Activated CD4-positive, alpha-beta T cell treated with anti-CD3 and anti-CD28 coated beads, Interleukin-2, Interleukin-6, amounts not matched to agents 100 ng/mL and 50 ng/mL, durations not matched to agents 16 hours and 8 hours (primary cell): ENCODE measurements around the gene MDP1.

ENCODE experiments used
- DNase-seq: peaks from one replicate; pipeline ENCODE4 v3.0.0-alpha.2; 2020

MDP1 gene

DNA sequence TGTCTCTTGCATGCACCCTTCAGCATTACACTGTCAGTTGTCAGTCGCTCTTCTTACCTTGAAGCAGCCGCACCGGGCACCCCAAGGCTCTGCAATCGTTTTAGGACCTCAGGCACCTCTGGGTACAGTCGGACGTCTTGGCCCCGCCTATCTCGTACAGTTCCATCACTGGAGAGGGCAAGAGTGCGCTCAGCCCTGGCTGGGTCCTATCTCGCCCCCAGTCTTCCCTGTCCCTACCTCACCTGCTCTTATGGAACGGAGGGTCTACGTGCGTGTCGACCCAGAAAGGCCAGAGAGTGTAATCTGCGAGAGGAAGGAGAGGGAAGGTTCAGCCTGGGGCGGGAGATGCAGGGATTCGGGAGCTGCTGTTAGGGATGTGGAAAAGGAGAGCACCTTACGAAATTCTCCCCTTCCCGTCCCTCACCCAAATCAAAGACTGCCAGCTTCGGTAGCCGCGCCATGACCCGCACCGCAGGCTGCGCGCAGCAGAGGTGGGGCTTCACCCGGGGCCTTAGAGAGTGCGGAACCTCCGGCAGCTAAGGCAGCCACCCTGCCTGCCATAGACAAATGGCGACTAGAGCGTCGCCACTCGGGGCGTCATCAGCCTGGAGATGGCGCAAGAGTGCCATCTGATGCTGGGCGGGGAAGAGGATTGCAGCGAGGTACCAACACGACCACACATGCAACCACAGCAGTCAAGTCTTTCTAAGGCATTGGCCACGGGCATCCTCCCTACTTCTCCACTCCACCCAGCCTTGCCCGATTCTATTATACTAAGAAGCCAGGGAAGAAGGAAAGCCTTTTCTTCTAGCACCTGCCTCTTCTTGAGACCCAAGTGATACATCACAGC lies at the start of gene MDP1:
Gene MDP1 (minus strand): TSS at position 572 of the 850 bp plus-strand sequence. CDS start 111 bp downstream, at position 461.
- DNase-seq, result peak; percentile 92

DNA sequence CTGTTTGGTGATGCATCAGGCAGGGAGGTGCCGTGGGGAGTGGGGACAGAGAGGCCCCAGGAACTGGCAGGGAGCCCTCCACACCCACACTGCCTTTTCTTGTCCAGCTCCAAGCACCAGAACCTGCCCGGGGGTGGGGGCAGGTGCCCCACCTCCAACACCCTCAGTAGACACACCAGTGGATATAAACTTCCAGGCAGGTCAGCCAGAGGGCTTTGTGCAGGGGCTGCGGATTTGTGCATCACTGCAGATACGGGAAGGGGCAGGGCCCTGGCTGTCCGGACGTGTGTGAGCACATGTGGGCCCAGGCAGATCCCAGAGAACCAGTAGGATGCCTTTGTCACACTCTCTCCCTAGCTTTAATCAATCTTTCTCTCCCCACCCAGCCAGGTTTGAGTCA lies 48.4 kb upstream of the MDP1 start:
- no peak for DNase-seq

DNA sequence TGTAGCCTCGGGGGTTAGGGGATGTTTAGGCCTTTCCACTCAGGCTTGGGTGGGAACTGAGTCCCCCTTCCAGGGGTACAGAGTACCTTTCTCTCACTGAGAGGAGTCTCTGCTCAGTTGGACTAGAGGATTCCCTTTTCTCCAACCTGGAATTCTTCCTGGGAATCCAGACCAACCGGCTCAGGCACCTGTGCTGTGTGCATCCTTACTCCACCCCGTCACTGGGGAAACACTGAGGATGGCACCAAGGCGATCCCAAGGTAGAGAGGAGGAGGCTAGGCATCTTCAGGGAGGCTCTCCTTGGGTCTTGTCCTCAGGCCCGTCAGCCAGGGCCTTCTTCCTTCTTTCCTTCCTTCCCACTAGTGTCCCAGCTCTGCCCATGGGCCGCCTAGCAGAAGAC lies 48.0 kb upstream of the MDP1 start:
- no peak for DNase-seq

DNA sequence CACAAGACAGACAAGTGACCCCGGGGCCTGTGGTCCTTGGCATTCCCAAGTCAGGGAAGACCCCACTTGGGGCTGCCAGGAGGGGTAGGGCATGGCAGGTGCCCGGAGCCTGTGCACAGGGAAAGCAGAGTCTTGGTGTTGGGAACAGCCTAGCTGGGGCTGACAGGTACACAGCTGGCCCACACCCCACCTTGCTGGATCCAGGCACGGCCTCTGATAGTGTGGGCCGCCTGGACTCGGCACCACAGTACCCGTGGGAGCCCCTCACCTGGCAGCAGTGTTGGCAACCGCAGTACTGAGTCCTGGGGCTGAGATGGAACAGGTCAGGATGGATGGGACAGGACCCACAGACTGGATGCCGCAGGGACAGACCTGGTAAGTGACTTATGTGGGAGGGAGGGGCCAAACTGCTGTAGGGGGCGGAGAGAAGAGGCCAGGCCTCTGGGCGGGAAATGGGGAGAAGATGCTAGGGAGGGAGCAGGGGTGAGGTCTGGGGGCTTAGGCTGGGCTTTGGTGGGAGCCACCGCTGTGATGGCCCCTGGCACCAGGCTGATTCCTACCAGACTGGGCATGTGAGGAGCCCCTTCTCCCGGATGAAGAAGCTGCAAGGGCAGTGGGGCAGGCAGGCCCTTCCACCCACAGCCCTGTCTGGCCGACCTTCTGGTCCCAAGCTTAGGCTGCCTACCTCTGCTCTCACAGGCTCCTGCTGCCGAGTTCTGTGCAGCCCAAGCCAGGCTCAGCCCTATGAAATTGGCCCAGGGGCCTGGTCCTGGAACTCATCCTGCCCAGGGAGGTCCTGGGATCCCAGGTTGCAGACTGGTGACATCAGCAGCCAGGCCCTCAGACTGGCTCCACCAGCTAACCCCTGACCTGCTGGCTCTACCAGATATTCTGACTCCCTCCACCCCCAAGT lies 47.2 kb upstream of the MDP1 start, which contains the start of gene TGM1:
Gene TGM1 (minus strand): TSS at position 357 of the 913 bp plus-strand sequence. CDS start 825 bp downstream, outside the sequence.
- DNase-seq, result no peak

DNA sequence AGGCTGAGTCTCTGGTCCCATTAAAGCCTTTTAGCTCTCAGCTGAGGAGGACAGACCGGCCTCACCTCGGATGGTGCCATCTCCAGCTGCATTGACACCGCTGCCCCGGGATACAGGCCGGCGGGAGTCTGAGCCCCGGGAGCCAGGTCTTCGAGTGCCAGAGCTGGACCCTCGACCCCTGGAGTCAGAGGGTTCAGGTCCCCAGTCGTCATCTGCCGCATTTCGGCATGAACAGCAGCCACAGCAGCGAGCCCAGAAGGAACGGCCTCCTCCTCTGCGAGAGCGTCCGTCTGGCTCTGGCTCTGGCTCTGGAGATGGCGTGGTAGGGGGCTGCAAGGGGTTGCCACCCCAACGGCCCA lies 46.1 kb upstream of the MDP1 start:
- DNase-seq, result no peak

DNA sequence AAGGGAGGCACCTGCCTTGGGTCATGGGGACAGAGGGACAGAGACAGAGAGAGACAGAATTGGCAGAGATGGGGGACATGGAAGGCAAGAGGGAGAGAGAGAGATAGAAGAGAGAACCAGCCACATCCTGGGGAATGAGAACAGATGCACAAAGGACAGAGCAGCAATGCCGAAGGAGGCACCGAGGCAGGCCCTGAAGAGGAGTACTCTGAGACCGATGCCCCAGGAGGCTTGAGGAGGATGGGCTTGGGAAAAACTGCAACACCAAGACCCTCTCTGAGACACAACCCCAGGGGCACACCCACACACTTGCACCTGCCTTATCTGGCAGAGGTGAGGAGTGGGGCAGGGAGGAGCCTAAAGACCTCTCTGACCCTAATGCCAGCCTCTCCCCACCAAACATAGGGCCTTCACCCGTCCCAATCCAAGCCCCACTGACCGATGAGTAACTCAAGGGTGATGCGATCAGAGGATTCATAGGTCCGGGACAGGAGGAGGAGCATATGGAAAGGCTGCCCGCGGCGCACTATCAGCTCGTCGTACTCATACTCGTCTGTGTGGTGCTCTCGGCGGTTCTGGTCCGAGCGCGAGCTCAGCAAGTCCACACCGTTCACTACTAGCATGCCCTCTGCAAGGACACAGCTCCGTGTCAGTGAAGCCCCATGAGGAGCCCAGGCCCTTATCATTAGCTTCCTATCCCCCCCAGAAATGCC lies 45.5 kb upstream of the MDP1 start:
- DNase-seq, result no peak

DNA sequence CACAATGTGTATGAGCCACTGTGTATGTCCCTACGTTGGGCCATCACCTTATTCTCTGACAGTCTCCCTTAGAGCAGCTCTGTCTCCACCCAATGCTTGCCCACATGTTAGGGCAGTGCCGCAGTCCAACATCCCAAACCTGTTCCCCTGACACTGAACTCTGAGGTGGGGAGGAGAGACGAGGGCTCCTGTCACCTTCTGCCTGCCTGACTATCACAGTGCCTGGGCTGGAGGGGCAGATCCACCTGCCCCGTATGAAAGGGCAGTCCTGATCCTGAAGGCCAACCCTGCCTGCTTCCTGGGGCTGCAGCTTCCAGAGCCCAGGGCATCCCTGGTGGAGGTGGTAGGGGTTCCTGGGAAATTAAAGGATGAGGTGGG lies 44.9 kb upstream of the MDP1 start:
- DNase-seq, result no peak

DNA sequence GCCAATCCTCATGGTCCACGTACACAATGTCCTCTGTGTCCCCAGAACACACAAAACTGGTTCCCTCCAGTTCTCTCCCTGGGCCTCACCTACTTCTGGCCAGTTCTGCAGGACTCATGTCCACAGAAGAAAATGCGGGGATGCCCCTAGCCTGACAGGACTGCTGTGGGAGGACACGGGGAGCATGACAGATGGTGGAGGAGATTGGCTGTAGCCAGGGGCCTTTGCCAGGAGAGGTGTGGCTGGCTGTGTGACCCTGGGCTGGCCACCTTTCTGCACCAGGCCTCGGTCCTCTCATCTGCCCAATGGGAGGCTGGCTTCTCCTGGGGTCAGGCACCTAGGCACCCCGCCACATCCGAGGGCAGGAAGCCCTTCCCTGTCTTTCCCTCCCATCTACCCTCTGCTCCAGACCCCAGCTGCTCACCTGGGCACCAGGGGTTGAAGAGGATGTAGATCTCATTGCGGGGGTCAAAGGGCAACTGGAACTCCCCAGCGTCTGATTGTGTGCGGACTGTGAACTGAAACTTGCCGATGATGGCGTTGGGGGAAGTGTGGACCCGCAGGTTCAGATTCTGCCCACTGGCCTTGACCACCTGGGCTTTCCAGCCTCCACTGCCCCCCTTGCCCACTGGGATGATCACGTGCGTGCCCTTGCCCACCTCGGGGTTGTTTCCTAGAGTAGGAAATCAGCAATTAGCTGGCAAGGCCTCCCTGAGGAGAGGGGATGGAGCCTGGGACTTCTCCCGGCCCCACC lies 44.3 kb upstream of the MDP1 start:
- no peak for DNase-seq

DNA sequence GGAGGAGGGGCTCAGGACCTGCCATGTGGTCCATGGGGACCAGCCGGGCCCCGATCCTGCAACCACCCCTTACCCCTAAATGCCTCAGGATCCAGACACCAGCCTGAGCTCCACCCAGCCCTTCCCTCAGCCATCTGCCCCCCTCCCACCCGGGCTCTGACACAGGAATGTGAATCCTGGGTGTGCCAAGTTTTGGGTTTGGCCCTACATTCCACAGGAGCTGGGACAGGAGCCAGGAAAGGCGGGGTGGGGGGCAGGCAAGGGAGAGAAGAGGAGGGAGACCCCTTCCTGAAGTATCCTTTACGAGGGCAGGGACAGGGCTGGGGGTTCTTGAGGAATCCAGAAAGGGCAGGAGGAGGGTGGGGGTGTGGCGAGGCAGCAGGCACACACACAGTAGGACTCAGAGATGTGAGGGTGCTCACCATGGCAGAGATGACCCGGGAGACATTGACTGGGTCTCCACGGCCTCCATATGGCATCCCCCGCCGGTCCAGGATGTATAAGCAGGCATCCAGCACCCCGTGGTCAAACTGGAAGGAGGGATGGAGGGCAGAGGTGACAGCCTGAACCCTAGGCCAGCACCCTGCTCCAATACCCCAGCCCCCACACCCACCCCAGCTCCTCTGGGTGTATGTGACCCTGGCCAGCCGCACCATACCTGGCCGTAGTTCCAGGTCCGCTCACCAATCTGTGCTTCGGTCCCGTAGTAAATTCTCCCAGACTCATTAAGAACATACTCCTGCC lies 43.6 kb upstream of the MDP1 start:
- DNase-seq, result no peak

DNA sequence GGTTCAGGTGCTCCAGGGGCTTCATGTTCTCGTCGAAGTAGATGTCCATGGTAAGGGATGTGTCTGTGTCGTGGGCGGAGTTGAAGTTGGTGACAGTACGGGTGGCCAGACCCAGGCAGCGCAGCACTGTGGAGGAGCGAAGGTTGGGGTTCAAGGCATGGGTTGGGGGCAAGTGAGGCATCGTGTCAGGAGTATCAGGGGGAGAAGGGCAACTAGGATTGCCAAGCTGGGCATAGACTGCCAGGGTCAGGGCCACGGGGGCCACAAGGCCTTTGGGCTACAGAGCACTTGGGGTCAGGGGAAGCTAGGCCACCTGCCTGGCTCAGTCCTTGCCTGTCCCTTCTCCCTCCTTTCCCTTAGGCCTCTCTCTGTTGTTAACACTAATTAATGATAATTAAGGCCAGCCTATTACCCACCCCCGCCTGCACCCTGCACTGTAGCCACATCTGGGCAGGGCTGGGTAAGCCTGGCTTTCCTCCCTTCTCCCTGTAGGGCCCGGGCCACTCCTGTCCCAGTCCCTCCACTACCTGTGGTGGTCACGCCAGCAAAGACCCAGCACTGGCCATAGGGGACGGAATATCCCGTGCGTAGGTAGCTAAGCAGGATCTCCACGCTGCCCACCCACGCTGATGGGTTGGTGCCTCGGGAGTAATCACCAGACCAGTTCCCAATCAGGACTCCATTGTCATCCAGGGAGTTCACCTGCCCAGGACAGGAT lies 42.8 kb upstream of the MDP1 start:
- DNase-seq, result no peak

DNA sequence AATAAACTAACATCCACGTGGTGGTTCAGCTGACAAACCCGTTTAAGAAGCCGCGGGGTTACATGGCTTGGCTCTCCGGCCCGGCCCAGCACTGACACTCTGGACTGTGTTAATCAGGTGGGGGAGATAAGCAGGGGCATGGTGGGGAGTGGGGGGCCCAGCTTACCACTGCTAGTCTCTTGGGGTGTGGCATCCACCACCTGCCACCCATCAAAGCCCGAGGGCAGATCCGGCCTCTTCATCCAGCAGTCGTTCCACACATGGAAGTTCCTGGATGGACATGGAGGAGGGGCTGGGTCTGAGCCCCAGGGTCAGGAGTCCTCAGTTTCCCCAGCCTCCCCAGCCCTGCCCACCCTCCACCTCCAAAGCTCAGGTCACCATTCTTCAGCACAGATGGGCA lies 42.3 kb upstream of the MDP1 start:
- no peak for DNase-seq

DNA sequence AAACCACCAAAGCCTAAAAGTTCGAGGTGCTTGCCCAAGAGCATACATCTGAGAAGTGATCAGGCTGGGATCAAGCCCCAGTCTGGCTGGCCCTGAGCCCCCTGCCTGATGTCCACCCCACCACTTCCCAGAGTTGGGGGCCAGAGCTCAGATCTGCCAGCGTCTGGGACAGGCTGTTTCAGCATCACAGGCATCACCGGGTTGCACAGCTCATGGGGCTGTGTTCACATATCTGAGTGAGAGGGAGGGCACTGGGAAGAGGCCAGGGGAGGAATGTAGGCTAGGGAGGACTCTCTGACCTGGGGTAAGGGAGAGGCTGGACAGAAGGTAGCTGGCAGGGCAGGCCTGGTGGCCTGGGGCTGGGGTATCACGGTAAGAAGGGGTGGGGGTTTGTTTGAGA lies 41.1 kb upstream of the MDP1 start:
- DNase-seq, result no peak

DNA sequence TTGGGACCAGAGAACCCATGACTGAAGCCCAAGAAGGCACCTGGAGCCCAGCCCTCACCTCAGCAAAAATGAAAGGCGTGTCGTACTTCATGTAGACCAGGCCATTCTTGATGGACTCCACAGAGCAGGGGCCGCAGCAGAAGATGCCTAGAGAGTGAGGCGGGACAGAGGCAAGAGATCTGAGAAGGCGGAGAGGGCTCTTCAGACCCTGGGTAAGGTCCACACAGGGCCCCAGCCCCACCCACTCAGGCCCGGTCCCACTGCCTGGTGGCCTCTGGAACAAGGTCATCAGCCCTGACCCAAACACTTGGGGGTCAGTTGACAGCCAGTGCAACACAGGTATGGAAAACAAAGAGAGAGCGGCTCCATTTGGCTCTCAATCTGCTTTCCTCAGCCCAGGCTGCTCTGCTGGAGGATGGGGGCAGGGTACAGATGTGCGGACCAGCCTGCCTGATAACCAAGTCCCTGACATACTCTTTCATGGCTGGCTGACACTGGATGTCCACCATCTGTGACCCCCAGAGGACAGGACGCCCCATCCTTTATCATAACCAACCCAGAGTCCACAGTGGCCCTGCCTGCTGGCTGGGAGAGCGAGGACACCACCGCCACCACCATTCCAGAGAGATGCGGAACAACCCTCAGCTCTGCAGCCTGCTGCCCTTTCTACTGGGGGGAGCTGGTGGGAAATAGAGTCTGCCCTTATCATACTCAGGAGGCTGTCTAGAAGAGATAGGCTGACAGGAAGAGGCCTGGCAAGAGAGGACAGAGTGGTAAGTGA lies 40.3 kb upstream of the MDP1 start:
- no peak for DNase-seq

DNA sequence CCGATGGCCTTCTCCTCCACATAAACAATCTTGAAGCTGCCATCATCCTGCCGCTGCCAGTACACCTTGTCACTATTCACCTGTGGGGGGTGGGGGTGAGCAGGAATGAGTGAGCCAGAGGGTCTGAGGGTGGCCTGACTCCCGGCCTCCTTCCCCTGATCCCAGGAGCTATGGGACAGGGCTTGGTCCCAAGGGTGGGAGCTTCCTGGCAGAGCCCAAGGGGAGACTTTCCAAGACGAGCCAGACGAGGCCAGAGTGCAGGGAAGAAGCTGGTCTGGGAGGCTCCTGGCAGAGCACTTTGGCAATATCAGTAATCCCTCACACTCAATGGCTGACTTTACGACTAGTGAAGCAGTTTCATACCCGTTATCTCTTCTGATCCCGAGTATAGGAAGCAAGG lies 39.6 kb upstream of the MDP1 start:
- no peak for DNase-seq

DNA sequence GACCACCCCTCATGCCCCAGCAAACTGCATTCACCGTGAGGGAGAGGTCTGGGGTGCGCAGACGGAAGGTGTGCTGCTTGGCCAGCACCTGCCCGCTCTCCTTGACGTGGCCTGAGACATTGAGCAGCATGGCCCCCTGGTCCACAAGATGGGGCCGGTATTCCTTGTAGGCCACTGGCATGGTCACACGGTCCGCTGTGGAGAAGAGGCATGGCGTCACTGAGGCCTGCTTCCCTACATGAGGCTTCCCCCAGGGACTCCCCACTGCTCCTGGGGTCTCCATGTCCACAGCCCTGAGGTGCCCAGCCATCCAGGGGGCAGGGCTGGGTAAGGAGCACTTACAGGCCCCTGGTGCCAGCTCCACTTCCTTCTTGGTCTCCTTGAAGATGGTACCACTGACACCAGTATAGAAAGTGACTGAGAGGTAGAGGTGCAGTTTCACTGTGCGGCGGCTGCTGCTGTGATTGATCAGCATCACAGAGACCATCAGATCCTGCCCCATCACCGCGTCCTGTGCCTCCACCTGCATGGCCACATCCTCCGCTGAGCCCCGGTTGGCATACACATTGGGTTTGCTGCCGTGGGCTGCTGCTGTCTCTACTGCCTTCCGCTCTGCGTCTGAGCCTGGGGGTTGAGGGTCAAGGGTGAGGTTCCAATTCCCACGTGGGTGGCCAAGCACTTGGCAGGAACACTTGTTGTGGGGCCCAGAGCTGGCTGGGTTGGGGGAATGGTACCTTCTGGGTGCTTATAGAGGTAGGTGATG lies 38.9 kb upstream of the MDP1 start:
- no peak for DNase-seq

DNA sequence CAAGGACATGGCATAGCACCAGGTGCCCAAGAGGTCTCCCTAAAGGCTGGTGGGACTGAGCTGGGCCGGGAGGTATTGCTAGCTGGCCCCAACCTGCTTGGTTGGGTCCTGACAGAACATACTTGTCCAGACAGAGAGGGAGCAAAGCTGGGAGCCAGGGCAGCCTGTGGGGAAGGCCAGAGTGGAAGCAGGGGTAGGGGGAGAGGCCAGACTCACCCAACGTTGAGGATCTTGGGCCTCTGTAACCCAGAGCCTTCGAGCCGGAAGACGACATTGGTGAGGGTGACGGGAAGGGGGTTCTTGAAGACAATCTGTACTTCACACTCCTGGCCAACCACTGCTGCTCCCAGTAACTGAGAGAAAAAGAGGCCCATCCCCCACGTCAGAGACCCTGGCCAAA lies 38.1 kb upstream of the MDP1 start:
- no peak for DNase-seq

DNA sequence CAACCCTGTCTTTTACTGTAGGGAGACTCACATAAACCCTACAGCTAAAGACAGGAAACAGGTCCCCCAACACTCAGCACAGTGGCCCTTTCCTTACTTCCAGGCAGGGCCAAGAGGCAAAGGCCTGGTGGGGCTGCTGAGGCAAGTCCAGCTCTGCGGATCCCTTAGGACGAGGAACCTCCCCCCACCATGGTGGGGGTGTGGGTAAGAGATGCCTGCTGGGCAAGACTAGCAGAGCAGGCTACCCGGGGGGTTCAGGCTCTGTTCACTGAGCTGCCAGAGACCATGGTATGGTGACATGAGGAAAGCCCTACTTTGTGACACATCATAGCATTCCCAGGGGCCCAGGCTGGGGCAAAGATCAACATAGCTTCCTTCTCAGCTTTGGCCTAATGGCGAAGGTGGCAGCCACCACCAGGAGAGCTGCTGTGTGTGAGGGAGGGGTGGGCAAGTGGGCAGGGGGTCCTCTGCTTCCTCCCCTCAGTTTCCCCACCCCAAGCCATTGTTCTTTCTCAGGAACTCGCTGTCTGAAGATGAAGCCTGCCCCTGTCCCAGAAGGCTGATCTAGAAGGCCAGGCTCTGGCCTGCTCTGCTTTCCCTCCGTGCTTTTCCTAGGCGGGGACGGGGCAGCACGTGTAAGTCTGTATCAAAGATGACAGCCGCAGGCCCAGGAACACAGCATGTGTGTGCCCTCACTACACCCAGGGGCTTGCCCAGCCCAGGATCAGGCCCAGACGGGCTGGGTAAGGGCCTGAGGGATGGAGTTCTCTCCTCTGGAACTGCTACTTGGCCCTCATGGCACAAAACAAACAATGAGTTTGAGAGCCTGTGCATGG lies 36.6 kb upstream of the MDP1 start:
- no peak for DNase-seq

DNA sequence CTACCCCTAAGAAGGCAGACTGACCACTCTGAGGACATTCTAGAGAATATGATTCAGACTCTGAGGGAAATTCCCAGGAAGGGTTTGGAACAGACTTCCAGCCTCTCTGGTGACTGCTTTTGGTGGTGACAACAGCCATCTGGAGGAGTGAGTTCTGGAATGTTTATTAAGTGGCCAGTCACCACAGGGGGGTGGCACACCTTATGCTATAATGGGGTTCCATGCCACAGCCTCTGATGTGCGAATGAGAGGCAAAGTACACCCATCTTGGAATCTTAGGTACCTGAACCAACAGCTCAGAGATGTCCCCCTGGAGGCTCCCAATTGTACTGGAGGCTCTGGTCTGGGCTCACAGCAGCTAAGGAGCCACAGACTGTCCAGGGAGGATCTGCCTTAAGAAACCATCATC lies 36.0 kb upstream of the MDP1 start:
- no peak for DNase-seq

DNA sequence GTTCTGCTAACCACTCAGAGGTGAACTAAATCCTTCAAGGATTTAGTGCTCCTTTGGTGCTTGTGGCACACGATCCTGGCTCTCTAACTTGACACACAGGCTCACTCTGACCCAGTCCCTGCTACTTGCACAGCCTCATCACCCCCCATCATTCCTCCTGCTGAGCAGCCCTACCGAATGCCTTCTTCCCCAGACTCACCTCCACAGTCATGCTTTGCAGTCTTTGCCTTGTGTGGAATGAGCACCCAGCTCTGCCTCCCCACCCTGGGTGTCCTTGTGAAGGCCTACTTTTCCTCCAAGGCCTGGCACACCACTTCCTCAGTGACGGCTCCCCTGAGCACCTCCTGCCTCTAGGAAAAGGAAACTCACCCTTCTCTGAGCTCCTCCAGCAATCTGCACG lies 34.5 kb upstream of the MDP1 start:
- DNase-seq, result no peak
